Astrocyte of the cerebellum (primary cell): ENCODE data around the gene CNIH1.
"Not testable (repeated sequence)": the region's sequence is repeated elsewhere in the genome, so short reads cannot be mapped to it uniquely, and the experiment has no call there.

Experiments
- DNase-seq: peaks from one replicate; pipeline ENCODE4 v3.0.0-alpha.2; 2011; ENCODE audit warnings: low read depth
- H3K4me3 ChIP-seq: 2 replicates; pipeline ENCODE4 v1.5.1; 2011; ENCODE audit warnings: mild to moderate bottlenecking, low read depth, low read length, moderate library complexity
- CTCF ChIP-seq: IDR thresholded peaks from 2 replicates; pipeline ENCODE4 v1.5.1; 2012; ENCODE audit warnings: low read length, low read depth, moderate library complexity, mild to moderate bottlenecking; ENCODE audit errors: missing control alignments
- in situ Hi-C: cut with HindIII; loops from 2 replicates; pipeline ENCODE4 v1.10.0; 2017; ENCODE audit warnings: low sequenced_read_pairs

CNIH1 gene

GRCh38 chr14:54471641-54472040, 30.5 kb upstream of the CNIH1 start:
- in situ Hi-C loops, result no loop called here
- no peak for DNase-seq
- H3K4me3 ChIP-seq, result no peak overlapping the region
- no peak for TF ChIP-seq CTCF

- DNase-seq, result no peak
- in situ Hi-C loops, result no loop called here
- TF ChIP-seq CTCF, result no peak
These were observed 29.5 kb upstream of the CNIH1 start for GRCh38 chr14:54470701-54471100.

GRCh38 chr14:54467280-54467679, 26.1 kb upstream of the CNIH1 start:
- no peak for TF ChIP-seq CTCF
- in situ Hi-C loops, result no loop called here
- H3K4me3 ChIP-seq, result no peak overlapping the region

More at GRCh38 chr14:54470701-54471100, 29.5 kb upstream of the CNIH1 start:
- H3K4me3 ChIP-seq, result no peak overlapping the region

GRCh38 chr14:54465654-54466053, 24.5 kb upstream of the CNIH1 start:
- no peak for TF ChIP-seq CTCF
- H3K4me3 ChIP-seq, result no peak overlapping the region
- in situ Hi-C loops, result no loop called here
- DNase-seq, result no peak

More at GRCh38 chr14:54467280-54467679, 26.1 kb upstream of the CNIH1 start:
- DNase-seq, result no peak

GRCh38 chr14:54462048-54462447, 20.9 kb upstream of the CNIH1 start:
- TF ChIP-seq CTCF, result no peak
- in situ Hi-C loops, result no loop called here
- no peak for DNase-seq
- no peak overlapping the region for H3K4me3 ChIP-seq

GRCh38 chr14:54459106-54459505, 17.9 kb upstream of the CNIH1 start:
- in situ Hi-C loops, result no loop called here
- no peak for DNase-seq
- H3K4me3 ChIP-seq, result no peak overlapping the region
- no peak for TF ChIP-seq CTCF

- H3K4me3 ChIP-seq, DNase-seq, in situ Hi-C loops: not testable (repeated sequence)
These were observed 17.4 kb upstream of the CNIH1 start for GRCh38 chr14:54458536-54458935.
